Lower lobe of right lung (tissue), 2 donors: Measurements from ENCODE around the gene PROX2. TPM values are rescaled to one million over a fixed set of nuclear protein-coding genes. Genes with fewer than 3 reads are reported as not detected.

ENCODE experiments used
- ATAC-seq, 2 donors: fragments of 200-7000 bp; cut with Tn5 transposase; one replicate each; pipeline ENCODE4 v1.9.1; 2020 to 2022; ENCODE audit warnings: mild to moderate bottlenecking in 2 of 2, moderate library complexity in 2 of 2
- DNase-seq: peaks from one replicate; pipeline ENCODE4 v3.0.0-alpha.2; 2020
- H3K27ac ChIP-seq: fragments of 200-600 bp; one replicate; pipeline ENCODE4 v1.8.0; 2022
- H3K27me3 ChIP-seq: fragments of 200-600 bp; one replicate; pipeline ENCODE4 v1.8.0; 2022; ENCODE audit warnings: low read depth
- H3K36me3 ChIP-seq: fragments of 200-600 bp; one replicate; pipeline ENCODE4 v1.8.0; 2022; ENCODE audit warnings: mild to moderate bottlenecking
- H3K4me1 ChIP-seq: fragments of 200-600 bp; one replicate; pipeline ENCODE4 v1.8.0; 2022
- H3K4me3 ChIP-seq: fragments of 200-600 bp; one replicate; pipeline ENCODE4 v1.8.0; 2022; ENCODE audit warnings: mild to moderate bottlenecking
- H3K9me3 ChIP-seq: fragments of 200-600 bp; one replicate; pipeline ENCODE4 v1.8.0; 2022
- intact Hi-C: fragments of 100-400 bp; cut with DNase I; formaldehyde crosslinking; loops from one replicate; pipeline ENCODE4 v1.11.0; 2022
- total RNA-seq: library from RNA; stranded (reverse); fragmentation: NEBNext Ultra II Directional; extraction: Animal tissue kit (Norgen Biotek cat#: 25700); gene quantifications from one replicate; pipeline ENCODE4 v1.2.1, GENCODE V29; 2021
- TF ChIP-seq, protein P1 (sequence below): fragments of 200-600 bp; IDR thresholded peaks from one replicate; pipeline ENCODE4 v1.8.0; 2022; ENCODE audit warnings: antibody characterized with exemption, mild to moderate bottlenecking
- donor health status: DM: no; HTN: yes; CAD: no; lungs with severe emphysema.

Gene PROX2
- total RNA-seq, 1 donor from 2014 or later: 0.12 TPM

GRCh38 chr14:74834692-74835392 lies 41.1 kb downstream of the PROX2 start:
- DNase-seq (no peak), ATAC-seq (no peak)
- no peaks in the 10 kb centered on the region for H3K27me3 ChIP-seq
- H3K9me3 ChIP-seq: no peaks in the 10 kb centered on the region
- H3K36me3 ChIP-seq: peaks cover 35% of the 10 kb centered on the region
- no peak overlapping the region for H3K27ac ChIP-seq
- intact Hi-C loops: no loop called here
- peaks cover 17% of the 10 kb centered on the region for H3K4me1 ChIP-seq
- TF ChIP-seq, protein P1, sequence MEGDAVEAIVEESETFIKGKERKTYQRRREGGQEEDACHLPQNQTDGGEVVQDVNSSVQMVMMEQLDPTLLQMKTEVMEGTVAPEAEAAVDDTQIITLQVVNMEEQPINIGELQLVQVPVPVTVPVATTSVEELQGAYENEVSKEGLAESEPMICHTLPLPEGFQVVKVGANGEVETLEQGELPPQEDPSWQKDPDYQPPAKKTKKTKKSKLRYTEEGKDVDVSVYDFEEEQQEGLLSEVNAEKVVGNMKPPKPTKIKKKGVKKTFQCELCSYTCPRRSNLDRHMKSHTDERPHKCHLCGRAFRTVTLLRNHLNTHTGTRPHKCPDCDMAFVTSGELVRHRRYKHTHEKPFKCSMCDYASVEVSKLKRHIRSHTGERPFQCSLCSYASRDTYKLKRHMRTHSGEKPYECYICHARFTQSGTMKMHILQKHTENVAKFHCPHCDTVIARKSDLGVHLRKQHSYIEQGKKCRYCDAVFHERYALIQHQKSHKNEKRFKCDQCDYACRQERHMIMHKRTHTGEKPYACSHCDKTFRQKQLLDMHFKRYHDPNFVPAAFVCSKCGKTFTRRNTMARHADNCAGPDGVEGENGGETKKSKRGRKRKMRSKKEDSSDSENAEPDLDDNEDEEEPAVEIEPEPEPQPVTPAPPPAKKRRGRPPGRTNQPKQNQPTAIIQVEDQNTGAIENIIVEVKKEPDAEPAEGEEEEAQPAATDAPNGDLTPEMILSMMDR: no peak
- H3K4me3 ChIP-seq: no peak overlapping the region

- DNase-seq (no peak), ATAC-seq (no peak)
- H3K36me3 ChIP-seq: peaks cover 52% of the 10 kb centered on the region
- TF ChIP-seq, protein P1: no peak
- no peak overlapping the region for H3K4me3 ChIP-seq
- H3K27ac ChIP-seq: no peak overlapping the region
- no peaks in the 10 kb centered on the region for H3K9me3 ChIP-seq
- intact Hi-C loops: no loop called here
- H3K27me3 ChIP-seq: no peaks in the 10 kb centered on the region
- H3K4me1 ChIP-seq: peaks cover 11% of the 10 kb centered on the region
Measured at GRCh38 chr14:74832849-74833248, 43.1 kb downstream of the PROX2 start.

GRCh38 chr14:74829251-74829650 lies 46.7 kb downstream of the PROX2 start:
- no peaks in the 10 kb centered on the region for H3K4me1 ChIP-seq
- no peak overlapping the region for H3K27ac ChIP-seq
- no peak overlapping the region for H3K4me3 ChIP-seq
- DNase-seq (no peak), ATAC-seq (no peak)
- intact Hi-C loops: no loop called here
- TF ChIP-seq, protein P1: no peak
- H3K9me3 ChIP-seq: no peaks in the 10 kb centered on the region
- no peaks in the 10 kb centered on the region for H3K27me3 ChIP-seq
- H3K36me3 ChIP-seq: peaks cover 46% of the 10 kb centered on the region

- peaks cover 67% of the 10 kb centered on the region for H3K36me3 ChIP-seq
- no peaks in the 10 kb centered on the region for H3K9me3 ChIP-seq
- no peaks in the 10 kb centered on the region for H3K4me1 ChIP-seq
- no peaks in the 10 kb centered on the region for H3K27me3 ChIP-seq
- TF ChIP-seq, protein P1: no peak
- no peak overlapping the region for H3K27ac ChIP-seq
- intact Hi-C loops: no loop called here
- DNase-seq (no peak), ATAC-seq (no peak)
- H3K4me3 ChIP-seq: no peak overlapping the region
Measured at GRCh38 chr14:74826574-74826973, 49.4 kb downstream of the PROX2 start.

Other genes with a start within 250 kb of the PROX2 start
- 29.1 TPM for gene AREL1, start 163.1 kb downstream of the PROX2 start, total RNA-seq
- 48.6 TPM for gene FCF1, start 163.0 kb downstream of the PROX2 start, total RNA-seq
- gene YLPM1, start 112.8 kb downstream of the PROX2 start, total RNA-seq: 58.0 TPM
- 82.7 TPM for gene DLST, start 5.8 kb upstream of the PROX2 start, total RNA-seq
- 2.0 TPM for gene RPS6KL1, start 47.1 kb upstream of the PROX2 start, total RNA-seq
- 3.0 TPM for gene PGF, start 79.5 kb upstream of the PROX2 start, total RNA-seq
- gene EIF2B2, start 126.8 kb upstream of the PROX2 start, total RNA-seq: 30.4 TPM
- gene MLH3, start 175.3 kb upstream of the PROX2 start, total RNA-seq: 27.2 TPM
- gene ACYP1, start 187.9 kb upstream of the PROX2 start, total RNA-seq: 19.7 TPM
- 4.7 TPM for gene ZC2HC1C, start 193.5 kb upstream of the PROX2 start, total RNA-seq